Measurements from ENCODE around the gene ARID3B. TPM values are rescaled to one million over a fixed set of nuclear protein-coding genes. Genes with fewer than 3 reads are reported as not detected.

ARID3B gene
- total RNA-seq, 1 donor = 2.6 TPM

GRCh38 chr15:74614744-74615507 is 73.9 kb downstream of the ARID3B start:
- peak; percentile 70 for DNase-seq (ENCODE audit: low read depth)
- TF ChIP-seq CTCF (IDR thresholded peaks at IDR 0.05; ENCODE audit: insufficient read depth, low read depth, low read length) = no peak
- H3K4me3 ChIP-seq (ENCODE audit: low read depth, low read length) = peak overlapping the region; percentile 93

- no peak for TF ChIP-seq CTCF (IDR thresholded peaks at IDR 0.05; ENCODE audit: insufficient read depth, low read depth, low read length)
- DNase-seq (ENCODE audit: low read depth) = peak; percentile 94
Measured at GRCh38 chr15:74615508-74616365, 74.7 kb downstream of the ARID3B start, which contains the start of gene CLK3. Gene CLK3 (plus strand): TSS chr15:74615836. CDS start chr15:74619197, 3,361 bp downstream.

GRCh38 chr15:74616366-74616939 is 75.4 kb downstream of the ARID3B start:
- TF ChIP-seq CTCF (IDR thresholded peaks at IDR 0.05; ENCODE audit: insufficient read depth, low read depth, low read length) = no peak
- H3K4me3 ChIP-seq (ENCODE audit: low read depth, low read length) = peak overlapping the region; percentile 93
- DNase-seq (ENCODE audit: low read depth) = peak; percentile 76

More at GRCh38 chr15:74615508-74616365, 74.7 kb downstream of the ARID3B start, which contains the start of gene CLK3:
- H3K4me3 ChIP-seq (ENCODE audit: low read depth, low read length) = peak within 1 kb of the TSS; percentile 93

GRCh38 chr15:74616996-74617395 is 76.0 kb downstream of the ARID3B start:
- H3K4me3 ChIP-seq (ENCODE audit: low read depth, low read length) = peak overlapping the region; percentile 93
- DNase-seq (ENCODE audit: low read depth) = no peak
- TF ChIP-seq CTCF (IDR thresholded peaks at IDR 0.05; ENCODE audit: insufficient read depth, low read depth, low read length) = no peak

- no peak for TF ChIP-seq CTCF (IDR thresholded peaks at IDR 0.05; ENCODE audit: insufficient read depth, low read depth, low read length)
- DNase-seq (ENCODE audit: low read depth) = no peak
- no peak overlapping the region for H3K4me3 ChIP-seq (ENCODE audit: low read depth, low read length)
Measured at GRCh38 chr15:74618841-74619596, 78.0 kb downstream of the ARID3B start.
